ENCODE measurements around the gene EIF5A. TPM values are rescaled to one million over a fixed set of nuclear protein-coding genes. Genes with fewer than 3 reads are reported as not detected.

The EIF5A gene
- total and polyA plus RNA-seq, 2 experiments from 2014 or later: 319 to 988 TPM

DNA sequence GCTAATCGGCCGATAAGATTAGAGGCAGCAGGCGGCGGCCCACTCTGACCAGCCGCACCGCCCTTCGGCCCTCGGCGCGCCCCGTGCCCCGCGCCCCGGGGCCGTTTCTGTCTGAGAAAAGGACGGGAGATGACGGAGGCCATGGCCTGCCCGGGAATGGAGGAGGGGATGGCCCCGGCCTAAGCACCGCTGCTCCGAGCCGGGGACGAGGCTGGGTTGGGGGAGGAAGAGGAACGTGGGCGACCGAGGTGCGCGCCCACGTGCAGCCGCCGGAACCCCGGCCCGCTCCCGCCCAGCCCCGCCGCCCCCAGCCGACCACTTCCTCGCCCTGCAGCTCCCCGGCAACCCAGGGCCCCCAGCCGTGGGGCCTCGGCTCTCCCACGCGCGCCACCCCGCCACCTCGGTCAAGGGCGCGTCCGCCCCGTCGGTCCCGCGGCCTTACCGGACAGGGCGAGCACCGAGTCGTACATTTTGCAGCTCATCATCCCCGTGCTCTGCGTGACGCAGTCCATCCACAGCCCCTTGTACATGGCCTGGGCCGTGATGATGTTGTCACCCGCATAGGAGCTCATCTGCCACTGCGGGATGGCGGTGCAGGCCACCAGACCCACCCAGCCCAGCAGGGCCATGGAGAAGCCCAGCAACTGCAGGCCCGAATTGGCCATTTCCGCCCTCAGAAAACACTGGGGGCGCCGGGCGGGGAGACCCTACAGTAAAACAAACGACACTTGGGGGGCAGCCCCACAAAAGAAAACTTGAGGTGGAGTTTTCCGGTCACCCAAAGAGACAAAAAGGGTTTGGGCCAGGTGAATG, 45.8 kb upstream of the EIF5A start:
- peaks cover 44% of the 10 kb centered on the region for H3K27me3 ChIP-seq
- no peak for DNase-seq (ENCODE audit: low read depth in 1 of 2, low spot score in 1 of 2)
- no peaks in the 10 kb centered on the region for H3K9me3 ChIP-seq (ENCODE audit: low read depth)
- TF ChIP-seq, protein P1, sequence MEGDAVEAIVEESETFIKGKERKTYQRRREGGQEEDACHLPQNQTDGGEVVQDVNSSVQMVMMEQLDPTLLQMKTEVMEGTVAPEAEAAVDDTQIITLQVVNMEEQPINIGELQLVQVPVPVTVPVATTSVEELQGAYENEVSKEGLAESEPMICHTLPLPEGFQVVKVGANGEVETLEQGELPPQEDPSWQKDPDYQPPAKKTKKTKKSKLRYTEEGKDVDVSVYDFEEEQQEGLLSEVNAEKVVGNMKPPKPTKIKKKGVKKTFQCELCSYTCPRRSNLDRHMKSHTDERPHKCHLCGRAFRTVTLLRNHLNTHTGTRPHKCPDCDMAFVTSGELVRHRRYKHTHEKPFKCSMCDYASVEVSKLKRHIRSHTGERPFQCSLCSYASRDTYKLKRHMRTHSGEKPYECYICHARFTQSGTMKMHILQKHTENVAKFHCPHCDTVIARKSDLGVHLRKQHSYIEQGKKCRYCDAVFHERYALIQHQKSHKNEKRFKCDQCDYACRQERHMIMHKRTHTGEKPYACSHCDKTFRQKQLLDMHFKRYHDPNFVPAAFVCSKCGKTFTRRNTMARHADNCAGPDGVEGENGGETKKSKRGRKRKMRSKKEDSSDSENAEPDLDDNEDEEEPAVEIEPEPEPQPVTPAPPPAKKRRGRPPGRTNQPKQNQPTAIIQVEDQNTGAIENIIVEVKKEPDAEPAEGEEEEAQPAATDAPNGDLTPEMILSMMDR (IDR thresholded peaks at IDR 0.05; ENCODE audit: low read depth, low read length): no peak
- H3K4me3 ChIP-seq: peak overlapping the region; percentile 25
- no peak overlapping the region for H3K27ac ChIP-seq
- peaks cover 15% of the 10 kb centered on the region for H3K36me3 ChIP-seq
- H3K4me1 ChIP-seq (ENCODE audit: low read depth): peaks cover 5% of the 10 kb centered on the region

DNA sequence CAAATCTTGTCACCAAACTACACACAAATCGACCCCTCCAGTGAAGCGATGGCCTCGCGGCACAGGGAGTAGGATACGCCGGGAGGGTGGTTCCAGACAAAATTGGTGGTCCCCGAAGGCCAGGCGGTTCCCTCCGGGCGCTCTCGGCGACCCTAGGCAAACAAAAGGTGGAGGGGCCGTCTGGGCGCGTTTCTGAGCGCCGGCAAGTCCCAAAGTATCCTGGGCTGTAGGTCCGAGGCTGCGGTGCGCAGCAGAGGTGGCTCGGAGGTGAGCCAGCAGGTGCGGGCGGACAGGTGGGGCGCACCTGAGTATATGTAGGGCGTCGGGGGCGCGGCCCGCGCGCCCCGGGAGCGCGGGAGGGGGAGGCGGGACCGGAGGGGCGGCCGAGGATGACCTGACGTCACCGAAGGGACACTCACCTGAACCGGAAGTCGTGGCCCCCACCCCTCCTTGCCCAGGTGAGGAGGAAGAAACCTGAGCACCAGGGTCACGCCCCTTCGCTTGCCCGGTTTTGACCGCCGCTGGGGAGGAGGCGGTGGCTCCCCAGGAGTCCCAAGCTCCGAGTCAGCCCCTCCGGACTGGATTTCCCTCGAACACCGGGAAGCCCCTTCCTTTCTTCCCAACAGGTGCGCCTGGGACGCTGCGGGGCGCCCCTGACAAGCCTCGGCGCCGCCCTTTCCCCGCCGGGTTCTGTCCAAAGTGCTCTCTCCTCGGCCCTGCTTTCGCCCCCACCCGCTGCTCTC, 45.1 kb upstream of the EIF5A start, which contains the start of gene CLDN7:
Gene CLDN7 (minus strand): TSS at position 287 of the 743 bp plus-strand sequence. CDS start 435 bp downstream, outside the sequence.
- Histone ChIP-seq H3K36me3 (peaks cover 14% of the 10 kb centered on the region), H3K27me3 (peaks cover 44% of the 10 kb centered on the region), H3K9me3 (ENCODE audit: low read depth) (no peaks in the 10 kb centered on the region), H3K4me3 (peak within 1 kb of the TSS; percentile 25), H3K27ac (no peak within 1 kb of the TSS), H3K4me1 (ENCODE audit: low read depth) (peaks cover 5% of the 10 kb centered on the region)
- DNase-seq (ENCODE audit: low read depth in 1 of 2, low spot score in 1 of 2): no peak
- TF ChIP-seq, protein P1 (IDR thresholded peaks at IDR 0.05; ENCODE audit: low read depth, low read length): no peak

- Histone ChIP-seq H3K27ac (no peak overlapping the region), H3K27me3 (peaks cover 44% of the 10 kb centered on the region), H3K4me3 (peak overlapping the region; percentile 3), H3K36me3 (peaks cover 8% of the 10 kb centered on the region), H3K9me3 (ENCODE audit: low read depth) (no peaks in the 10 kb centered on the region), H3K4me1 (ENCODE audit: low read depth) (peaks cover 5% of the 10 kb centered on the region)
- TF ChIP-seq, protein P1 (IDR thresholded peaks at IDR 0.05; ENCODE audit: low read depth, low read length): no peak
- DNase-seq (ENCODE audit: low read depth in 1 of 2, low spot score in 1 of 2): peak in 1 of 2 donors; percentile 10
Measured at GRCh38 chr17:7262935-7263800, 44.3 kb upstream of the EIF5A start.

GRCh38 chr17:7263801-7264078, 43.7 kb upstream of the EIF5A start:
- H3K36me3 ChIP-seq: peaks cover 5% of the 10 kb centered on the region
- TF ChIP-seq, protein P1 (IDR thresholded peaks at IDR 0.05; ENCODE audit: low read depth, low read length): no peak
- H3K9me3 ChIP-seq (ENCODE audit: low read depth): no peaks in the 10 kb centered on the region
- no peak overlapping the region for H3K27ac ChIP-seq
- peaks cover 44% of the 10 kb centered on the region for H3K27me3 ChIP-seq
- peaks cover 5% of the 10 kb centered on the region for H3K4me1 ChIP-seq (ENCODE audit: low read depth)
- no peak for DNase-seq (ENCODE audit: low read depth in 1 of 2, low spot score in 1 of 2)
- H3K4me3 ChIP-seq: no peak overlapping the region

GRCh38 chr17:7266784-7267183, 40.6 kb upstream of the EIF5A start:
- no peaks in the 10 kb centered on the region for H3K4me1 ChIP-seq (ENCODE audit: low read depth)
- no peak for DNase-seq (ENCODE audit: low read depth in 1 of 2, low spot score in 1 of 2)
- TF ChIP-seq, protein P1 (IDR thresholded peaks at IDR 0.05; ENCODE audit: low read depth, low read length): no peak
- no peaks in the 10 kb centered on the region for H3K9me3 ChIP-seq (ENCODE audit: low read depth)
- H3K27ac ChIP-seq: no peak overlapping the region
- H3K36me3 ChIP-seq: no peaks in the 10 kb centered on the region
- H3K4me3 ChIP-seq: no peak overlapping the region
- H3K27me3 ChIP-seq: peaks cover 30% of the 10 kb centered on the region

All from cardiac muscle cell (in vitro differentiated cells and primary cell).